SK-N-SH (cell line): ENCODE measurements around the gene AKR1A1. TPM values are rescaled to one million over a fixed set of nuclear protein-coding genes. Genes with fewer than 3 reads are reported as not detected.
A peak's percentile ranks its signal among the peaks of the same experiment; 100 is the strongest.

Source experiments
- CTCF ChIA-PET: fragments of 300-600, 350-600 bp; formaldehyde crosslinking; extraction: SDS; loops from one replicate; lab custom pipeline; 2021; lab: Yijun Ruan, JAX
- POLR2A ChIA-PET: fragments of 350-600 bp; sonication (Branson Sonifier 250); formaldehyde crosslinking; extraction: SDS; loops from one replicate; lab custom pipeline; 2020; ENCODE audit warnings: antibody characterized with exemption, inconsistent platforms; lab: Yijun Ruan, JAX
- DNase-seq: peaks from one replicate; pipeline ENCODE4 v3.0.0; 2012
- H2AFZ ChIP-seq: fragments of 200-600 bp; sonication (generic); 2 replicates; pipeline ENCODE4 v1.8.1; 2016; ENCODE audit warnings: antibody characterized with exemption, mild to moderate bottlenecking, low read depth
- H3F3A ChIP-seq: fragments of 200-600 bp; sonication (generic); replicated peaks from 2 replicates; pipeline ENCODE3; 2016; ENCODE audit warnings: antibody characterized with exemption, mild to moderate bottlenecking; ENCODE audit not compliant: insufficient read depth
- H3K27ac ChIP-seq, 2 experiments: fragments of 200-500 bp in 1 of 2; fragments of 200-600 bp in 1 of 2; sonication (Bioruptor generic) in 1 of 2; sonication (generic), shearing (Covaris generic) in 1 of 2; 2 replicates each; pipeline versions ENCODE4 v1.5.1 to v1.6.1; 2014 to 2016; ENCODE audit warnings: low read depth in 2 of 2, inconsistent platforms in 1 of 2, low read length in 1 of 2, mild to moderate bottlenecking in 1 of 2, mixed read lengths in 1 of 2
- H3K27me3 ChIP-seq: fragments of 200-600 bp; sonication (generic), shearing (Covaris generic); 2 replicates; pipeline ENCODE4 v1.6.1; 2016; ENCODE audit warnings: mixed run types; ENCODE audit not compliant: insufficient read depth
- H3K36me3 ChIP-seq, 2 experiments: fragments of 200-500 bp in 1 of 2; fragments of 200-600 bp in 1 of 2; sonication (Bioruptor generic) in 1 of 2; sonication (generic) in 1 of 2; replicated peaks in 1 of 2; 2 replicates each; pipeline versions ENCODE3 to v1.5.1; 2014 to 2016; ENCODE audit warnings: low read length in 1 of 2, mild to moderate bottlenecking in 1 of 2; ENCODE audit not compliant: insufficient read depth in 2 of 2, control insufficient read depth in 1 of 2
- H3K4me1 ChIP-seq, 2 experiments: fragments of 200-500 bp in 1 of 2; fragments of 200-600 bp in 1 of 2; sonication (Bioruptor generic) in 1 of 2; sonication (generic), shearing (Covaris generic) in 1 of 2; 2 replicates each; pipeline versions ENCODE4 v1.5.1 to v1.6.1; 2014 to 2016; ENCODE audit warnings: low read depth in 1 of 2, low read length in 1 of 2, mixed run types in 1 of 2; ENCODE audit not compliant: insufficient read depth in 2 of 2, control insufficient read depth in 1 of 2
- H3K4me2 ChIP-seq: fragments of 200-600 bp; sonication (generic), shearing (Covaris generic); 2 replicates; pipeline ENCODE4 v1.6.1; 2017; ENCODE audit warnings: mixed run types
- H3K4me3 ChIP-seq, 2 experiments: fragments of 200-500 bp in 1 of 2; fragments of 200-600 bp in 1 of 2; sonication (Bioruptor generic) in 1 of 2; sonication (generic), shearing (Covaris generic) in 1 of 2; 2 replicates each; pipeline versions ENCODE4 v1.5.1 to v1.8.1; 2014 to 2016; ENCODE audit warnings: low read depth in 2 of 2, inconsistent platforms in 1 of 2, low read length in 1 of 2, mild to moderate bottlenecking in 1 of 2, mixed read lengths in 1 of 2, moderate library complexity in 1 of 2
- H3K79me2 ChIP-seq: fragments of 200-600 bp; sonication (generic); 2 replicates; pipeline ENCODE4 v1.8.1; 2017; ENCODE audit warnings: mild to moderate bottlenecking; ENCODE audit not compliant: insufficient read depth
- H3K9ac ChIP-seq: fragments of 200-600 bp; sonication (generic); 2 replicates; pipeline ENCODE4 v1.6.1; 2017; ENCODE audit warnings: mixed run types
- H3K9me2 ChIP-seq: fragments of 200-600 bp; sonication (generic); 2 replicates; pipeline ENCODE4 v1.6.1; 2017; ENCODE audit warnings: mixed run types
- H3K9me3 ChIP-seq: fragments of 200-600 bp; sonication (generic); 2 replicates; pipeline ENCODE4 v1.6.1; 2017; ENCODE audit warnings: mixed run types, mild to moderate bottlenecking, moderate library complexity
- H4K20me1 ChIP-seq: fragments of 200-600 bp; sonication (generic); 2 replicates; pipeline ENCODE4 v1.6.1; 2017; ENCODE audit warnings: mild to moderate bottlenecking, mixed run types; ENCODE audit not compliant: insufficient read depth
- FOXM1 ChIP-seq: IDR thresholded peaks from 2 replicates; pipeline ENCODE4 v1.4.0; 2012; ENCODE audit warnings: low read depth, mild to moderate bottlenecking
- MEF2A ChIP-seq: IDR thresholded peaks from 2 replicates; pipeline ENCODE4 v1.4.0; 2012; ENCODE audit warnings: low read depth, borderline replicate concordance
- NFIC ChIP-seq: IDR thresholded peaks from 2 replicates; pipeline ENCODE4 v1.4.0; 2012; ENCODE audit warnings: borderline replicate concordance
- NRF1 ChIP-seq: IDR thresholded peaks from 2 replicates; pipeline ENCODE4 v1.6.1; 2012; ENCODE audit warnings: low read depth, mild to moderate bottlenecking, low read length
- POLR2AphosphoS5 ChIP-seq: IDR thresholded peaks from 2 replicates; pipeline ENCODE4 v1.6.1; 2012; ENCODE audit warnings: low read depth, low read length
- RFX5 ChIP-seq: IDR thresholded peaks from 2 replicates; pipeline ENCODE4 v1.6.1; 2012; ENCODE audit warnings: mild to moderate bottlenecking, improper control_type of control experiment, low read length
- whole genome bisulfite sequencing: methylation state at CpG from one replicate; pipeline ENCODE4 v1.1.6; 2017; ENCODE audit warnings: low lambda C conversion rate; 5-methylcytosine and 5-hydroxymethylcytosine counted together
- polyA plus RNA-seq, 3 experiments: library from polyadenylated mRNA; depleted of rRNA; stranded (reverse); fragments of >200 nt; gene quantifications; 2 replicates each; pipeline ENCODE4 v1.2.3, GENCODE V29; 2012
- TF ChIP-seq, protein P1 (sequence below): fragments of 200-600 bp; sonication (generic); IDR thresholded peaks from 2 replicates; pipeline ENCODE4 v1.6.1; 2017; ENCODE audit warnings: antibody characterized with exemption, mild to moderate bottlenecking, moderate library complexity

Gene AKR1A1
- polyA plus RNA-seq, 1 of the 3 experiments (the other 2 are of a cell fraction): 156 TPM

DNA sequence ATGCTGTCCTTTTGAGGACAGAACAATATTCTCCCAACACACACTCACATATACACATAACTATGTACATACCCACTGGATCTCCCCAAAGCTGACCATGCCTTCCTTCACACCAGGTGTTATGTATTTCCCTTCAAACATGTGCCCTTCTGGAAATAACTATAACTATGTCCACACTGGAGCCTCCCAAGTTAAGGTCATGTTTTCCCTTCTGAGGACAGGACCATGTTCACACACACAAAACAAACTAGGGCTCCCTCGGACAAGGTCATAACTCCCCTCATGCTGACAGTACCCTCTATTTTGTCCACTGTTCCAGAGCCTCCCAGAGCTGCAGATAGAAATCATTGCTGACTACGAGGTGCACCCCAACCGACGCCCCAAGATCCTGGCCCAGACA, 42.7 kb upstream of the AKR1A1 start:
- Histone ChIP-seq H3K9me2 (no peaks in the 10 kb centered on the region), H4K20me1 (0 out of 2 replicates have a peak, but pooled peaks cover 3% of the 10 kb centered on the region), H3K27ac (no peak overlapping the region), H3K9me3 (no peaks in the 10 kb centered on the region), H3K4me1 (no peaks in the 10 kb centered on the region), H3K4me3 (no peak overlapping the region), H3K4me2 (no peak overlapping the region), H3K9ac (no peak overlapping the region), H3F3A (peaks cover 18% of the 10 kb centered on the region), H3K36me3 (peaks cover 35 to 37% of the 10 kb centered on the region in 2 experiments), H2AFZ (no peak overlapping the region), H3K79me2 (peaks cover 4% of the 10 kb centered on the region; the same call in 1 of the 2 replicates), H3K27me3 (no peaks in the 10 kb centered on the region)
- CTCF ChIA-PET: interaction anchor here (1.3 to 8.4 kb wide), 3 partner anchors 43 to 148 kb away, joined by 3 to 164 read pairs (median 3); partner anchors contain the start of gene AKR1A1
- no peak for DNase-seq
- TF ChIP-seq NRF1 (no peak), FOXM1 (no peak), MEF2A (no peak), NFIC (no peak)
- POLR2A ChIA-PET: interaction anchor here (0.7 to 1.6 kb wide), 2 partner anchors 14 to 15 kb away, joined by 3 to 9 read pairs; partner anchors contain the start of gene PRDX1
- 91% methylated on average over 4 of the region's 4 CpGs for WGBS

DNA sequence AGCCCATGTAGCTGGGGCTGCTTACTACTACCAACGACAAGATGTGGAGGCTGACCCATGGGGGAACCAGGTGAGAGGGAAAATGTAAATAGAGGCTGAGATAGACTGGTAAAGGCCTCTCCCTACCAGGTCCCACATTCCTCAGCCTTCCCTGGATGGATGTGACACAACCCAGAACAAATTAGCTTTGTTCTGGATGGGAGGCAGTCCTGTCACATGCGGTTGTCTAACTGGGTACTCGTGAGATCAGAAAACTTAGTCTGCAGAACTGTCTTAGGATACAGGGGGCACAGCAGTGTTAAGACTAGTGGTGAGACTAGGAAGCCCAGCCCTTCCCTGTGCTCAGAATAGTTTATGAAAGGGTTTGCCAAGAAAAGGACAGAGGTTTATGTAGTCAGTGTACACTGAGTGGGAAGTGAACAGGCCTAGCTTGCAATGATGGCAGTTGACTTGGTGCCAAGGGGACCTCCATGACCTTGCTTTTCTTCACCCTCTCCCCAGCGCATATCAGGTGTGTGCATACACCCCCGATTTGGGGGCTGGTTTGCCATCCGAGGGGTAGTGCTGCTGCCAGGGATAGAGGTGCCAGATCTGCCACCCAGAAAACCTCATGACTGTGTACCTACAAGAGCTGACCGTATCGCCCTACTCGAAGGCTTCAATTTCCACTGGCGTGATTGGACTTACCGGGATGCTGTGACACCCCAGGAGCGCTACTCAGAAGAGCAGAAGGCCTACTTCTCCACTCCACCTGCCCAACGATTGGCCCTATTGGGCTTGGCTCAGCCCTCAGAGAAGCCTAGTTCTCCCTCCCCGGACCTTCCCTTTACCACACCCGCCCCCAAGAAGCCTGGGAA, 42.1 kb upstream of the AKR1A1 start:
- TF ChIP-seq POLR2AphosphoS5 (peak; percentile 35; the same call in 1 of the 2 replicates), RFX5 (no peak)
- TF ChIP-seq, protein P1, sequence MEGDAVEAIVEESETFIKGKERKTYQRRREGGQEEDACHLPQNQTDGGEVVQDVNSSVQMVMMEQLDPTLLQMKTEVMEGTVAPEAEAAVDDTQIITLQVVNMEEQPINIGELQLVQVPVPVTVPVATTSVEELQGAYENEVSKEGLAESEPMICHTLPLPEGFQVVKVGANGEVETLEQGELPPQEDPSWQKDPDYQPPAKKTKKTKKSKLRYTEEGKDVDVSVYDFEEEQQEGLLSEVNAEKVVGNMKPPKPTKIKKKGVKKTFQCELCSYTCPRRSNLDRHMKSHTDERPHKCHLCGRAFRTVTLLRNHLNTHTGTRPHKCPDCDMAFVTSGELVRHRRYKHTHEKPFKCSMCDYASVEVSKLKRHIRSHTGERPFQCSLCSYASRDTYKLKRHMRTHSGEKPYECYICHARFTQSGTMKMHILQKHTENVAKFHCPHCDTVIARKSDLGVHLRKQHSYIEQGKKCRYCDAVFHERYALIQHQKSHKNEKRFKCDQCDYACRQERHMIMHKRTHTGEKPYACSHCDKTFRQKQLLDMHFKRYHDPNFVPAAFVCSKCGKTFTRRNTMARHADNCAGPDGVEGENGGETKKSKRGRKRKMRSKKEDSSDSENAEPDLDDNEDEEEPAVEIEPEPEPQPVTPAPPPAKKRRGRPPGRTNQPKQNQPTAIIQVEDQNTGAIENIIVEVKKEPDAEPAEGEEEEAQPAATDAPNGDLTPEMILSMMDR: peak; percentile 12; the same call in 1 of the 2 replicates
- Histone ChIP-seq H3K36me3 (peaks cover 41 to 44% of the 10 kb centered on the region in 2 experiments), H3K9me2 (no peaks in the 10 kb centered on the region), H3K9me3 (no peaks in the 10 kb centered on the region), H3F3A (peaks cover 24% of the 10 kb centered on the region), H3K9ac (no peak overlapping the region), H3K4me1 (no peaks in the 10 kb centered on the region), H3K79me2 (peaks cover 4% of the 10 kb centered on the region; the same call in 1 of the 2 replicates), H3K4me2 (no peak overlapping the region), H3K27ac (no peak overlapping the region), H3K27me3 (no peaks in the 10 kb centered on the region), H4K20me1 (0 out of 2 replicates have a peak, but pooled peaks cover 3% of the 10 kb centered on the region), H2AFZ (no peak overlapping the region), H3K4me3 (no peak overlapping the region)
- CTCF ChIA-PET: interaction anchor here (1.3 to 8.4 kb wide), 3 partner anchors 42 to 148 kb away, joined by 3 to 164 read pairs (median 3); partner anchors contain the start of gene AKR1A1
- DNase-seq: no peak
- WGBS: 89% methylated on average over 9 of the region's 15 CpGs
- POLR2A ChIA-PET: interaction anchor here (0.7 to 1.6 kb wide), 2 partner anchors 13 to 15 kb away, joined by 3 to 9 read pairs; partner anchors contain the start of gene PRDX1
